ENCODE data around the gene SPATA46. TPM values are rescaled to one million over a fixed set of nuclear protein-coding genes. Genes with fewer than 3 reads are reported as not detected.
"Not testable (repeated sequence)": the region's sequence is repeated elsewhere in the genome, so short reads cannot be mapped to it uniquely, and the experiment has no call there.

The SPATA46 gene
- not detected in 2 replicates for total RNA-seq (2014; rRNA removed; shearing (Covaris generic); ENCODE audit: low replicate concordance)

- Histone ChIP-seq H3K4me1 (ENCODE audit: low read length) (peaks cover 51% of the 10 kb centered on the region), H3K4me3 (ENCODE audit: low read length) (0 out of 2 replicates have a peak within 1 kb of the TSS, but pooled peaks have one; percentile 0), H3K27ac (ENCODE audit: low read length) (no peak within 1 kb of the TSS), H3K79me2 (ENCODE audit: low read length) (no peaks in the 10 kb centered on the region), H3K27me3 (ENCODE audit: low read length) (no peaks in the 10 kb centered on the region), H3K4me2 (ENCODE audit: low read depth, low read length, poor library complexity, severe bottlenecking) (peak within 1 kb of the TSS; percentile 51), H4K20me1 (ENCODE audit: insufficient read depth, low read depth, low read length) (no peaks in the 10 kb centered on the region), H3K9me2 (replicated peaks; ENCODE audit: insufficient read depth, low read length) (no peaks in the 10 kb centered on the region), H2AFZ (ENCODE audit: low read length) (no peak within 1 kb of the TSS), H3K36me3 (ENCODE audit: insufficient read depth, low read length) (no peaks in the 10 kb centered on the region), H3K9ac (ENCODE audit: low read length) (peak within 1 kb of the TSS; percentile 13; the same call in 1 of the 2 replicates), H3K9me3 (ENCODE audit: low read length) (no peaks in the 10 kb centered on the region)
- no peak for DNase-seq
These were observed at the start of gene SPATA46 for GRCh38 chr1:162376691-162377090. Gene SPATA46 (minus strand): TSS chr1:162376854. CDS start chr1:162376790, 64 bp downstream.

GRCh38 chr1:162422662-162423375 lies 46.2 kb upstream of the SPATA46 start:
- no peak overlapping the region for H3K9ac ChIP-seq (ENCODE audit: low read length)
- H4K20me1 ChIP-seq (ENCODE audit: insufficient read depth, low read depth, low read length): no peaks in the 10 kb centered on the region
- peaks cover 22% of the 10 kb centered on the region for H3K4me1 ChIP-seq (ENCODE audit: low read length)
- H3K4me2 ChIP-seq (ENCODE audit: low read depth, low read length, poor library complexity, severe bottlenecking): peak overlapping the region; percentile 25
- H3K27ac ChIP-seq (ENCODE audit: low read length): no peak overlapping the region
- H2AFZ ChIP-seq (ENCODE audit: low read length): no peak overlapping the region
- no peaks in the 10 kb centered on the region for H3K9me2 ChIP-seq (replicated peaks; ENCODE audit: insufficient read depth, low read length)
- H3K4me3 ChIP-seq (ENCODE audit: low read length): no peak overlapping the region
- H3K27me3 ChIP-seq (ENCODE audit: low read length): no peaks in the 10 kb centered on the region
- no peaks in the 10 kb centered on the region for H3K36me3 ChIP-seq (ENCODE audit: insufficient read depth, low read length)
- H3K79me2 ChIP-seq (ENCODE audit: low read length): no peaks in the 10 kb centered on the region
- DNase-seq: peak; percentile 87
- H3K9me3 ChIP-seq (ENCODE audit: low read length): no peaks in the 10 kb centered on the region

GRCh38 chr1:162421258-162422164 lies 44.9 kb upstream of the SPATA46 start:
- H3K9me2 ChIP-seq (replicated peaks; ENCODE audit: insufficient read depth, low read length): no peaks in the 10 kb centered on the region
- H3K4me2 ChIP-seq (ENCODE audit: low read depth, low read length, poor library complexity, severe bottlenecking): no peak overlapping the region
- H3K36me3 ChIP-seq (ENCODE audit: insufficient read depth, low read length): no peaks in the 10 kb centered on the region
- H3K9ac ChIP-seq (ENCODE audit: low read length): no peak overlapping the region
- H2AFZ ChIP-seq (ENCODE audit: low read length): no peak overlapping the region
- H3K79me2 ChIP-seq (ENCODE audit: low read length): no peaks in the 10 kb centered on the region
- DNase-seq: no peak
- peaks cover 22% of the 10 kb centered on the region for H3K4me1 ChIP-seq (ENCODE audit: low read length)
- H3K27me3 ChIP-seq (ENCODE audit: low read length): no peaks in the 10 kb centered on the region
- no peak overlapping the region for H3K27ac ChIP-seq (ENCODE audit: low read length)
- no peaks in the 10 kb centered on the region for H3K9me3 ChIP-seq (ENCODE audit: low read length)
- no peaks in the 10 kb centered on the region for H4K20me1 ChIP-seq (ENCODE audit: insufficient read depth, low read depth, low read length)
- no peak overlapping the region for H3K4me3 ChIP-seq (ENCODE audit: low read length)

- no peak for DNase-seq
- no peaks in the 10 kb centered on the region for H4K20me1 ChIP-seq (ENCODE audit: insufficient read depth, low read depth, low read length)
- no peak overlapping the region for H3K4me3 ChIP-seq (ENCODE audit: low read length)
- H3K4me2 ChIP-seq (ENCODE audit: low read depth, low read length, poor library complexity, severe bottlenecking): no peak overlapping the region
- H3K27ac ChIP-seq (ENCODE audit: low read length): no peak overlapping the region
- no peaks in the 10 kb centered on the region for H3K36me3 ChIP-seq (ENCODE audit: insufficient read depth, low read length)
- no peaks in the 10 kb centered on the region for H3K27me3 ChIP-seq (ENCODE audit: low read length)
- H2AFZ ChIP-seq (ENCODE audit: low read length): no peak overlapping the region
- no peaks in the 10 kb centered on the region for H3K9me3 ChIP-seq (ENCODE audit: low read length)
- no peak overlapping the region for H3K9ac ChIP-seq (ENCODE audit: low read length)
- peaks cover 22% of the 10 kb centered on the region for H3K4me1 ChIP-seq (ENCODE audit: low read length)
- no peaks in the 10 kb centered on the region for H3K79me2 ChIP-seq (ENCODE audit: low read length)
- no peaks in the 10 kb centered on the region for H3K9me2 ChIP-seq (replicated peaks; ENCODE audit: insufficient read depth, low read length)
These were observed 43.5 kb upstream of the SPATA46 start for GRCh38 chr1:162420120-162420519.

- not testable (repeated sequence) for H3K9me3 ChIP-seq (ENCODE audit: low read length); H3K4me2 ChIP-seq (ENCODE audit: low read depth, low read length, poor library complexity, severe bottlenecking)
These were observed 42.8 kb upstream of the SPATA46 start for GRCh38 chr1:162419450-162419931.

GRCh38 chr1:162418584-162418983 lies 41.9 kb upstream of the SPATA46 start:
- H3K9me3 ChIP-seq (ENCODE audit: low read length); H3K4me2 ChIP-seq (ENCODE audit: low read depth, low read length, poor library complexity, severe bottlenecking); H4K20me1 ChIP-seq (ENCODE audit: insufficient read depth, low read depth, low read length); H3K9me2 ChIP-seq (replicated peaks; ENCODE audit: insufficient read depth, low read length); H3K4me3 ChIP-seq (ENCODE audit: low read length); DNase-seq; H3K27ac ChIP-seq (ENCODE audit: low read length); H3K27me3 ChIP-seq (ENCODE audit: low read length); H3K36me3 ChIP-seq (ENCODE audit: insufficient read depth, low read length); H3K4me1 ChIP-seq (ENCODE audit: low read length); H2AFZ ChIP-seq (ENCODE audit: low read length); H3K9ac ChIP-seq (ENCODE audit: low read length); H3K79me2 ChIP-seq (ENCODE audit: low read length): not testable (repeated sequence)

More at GRCh38 chr1:162419450-162419931, 42.8 kb upstream of the SPATA46 start:
- not testable (repeated sequence) for H2AFZ ChIP-seq (ENCODE audit: low read length); DNase-seq; H3K9me2 ChIP-seq (replicated peaks; ENCODE audit: insufficient read depth, low read length); H3K27ac ChIP-seq (ENCODE audit: low read length); H3K9ac ChIP-seq (ENCODE audit: low read length); H3K36me3 ChIP-seq (ENCODE audit: insufficient read depth, low read length); H4K20me1 ChIP-seq (ENCODE audit: insufficient read depth, low read depth, low read length); H3K27me3 ChIP-seq (ENCODE audit: low read length); H3K4me3 ChIP-seq (ENCODE audit: low read length); H3K79me2 ChIP-seq (ENCODE audit: low read length)
- H3K4me1 ChIP-seq (ENCODE audit: low read length): peaks cover 17% of the 10 kb centered on the region

- Histone ChIP-seq H3K9me2 (replicated peaks; ENCODE audit: insufficient read depth, low read length) (no peaks in the 10 kb centered on the region), H3K4me1 (ENCODE audit: low read length) (peaks cover under 1% of the 10 kb centered on the region; the same call in 1 of the 2 replicates), H3K79me2 (ENCODE audit: low read length) (no peaks in the 10 kb centered on the region), H3K36me3 (ENCODE audit: insufficient read depth, low read length) (no peaks in the 10 kb centered on the region), H3K27me3 (ENCODE audit: low read length) (no peaks in the 10 kb centered on the region), H3K4me3 (ENCODE audit: low read length) (no peak overlapping the region), H3K9ac (ENCODE audit: low read length) (no peak overlapping the region), H2AFZ (ENCODE audit: low read length) (no peak overlapping the region), H3K27ac (ENCODE audit: low read length) (no peak overlapping the region), H3K9me3 (ENCODE audit: low read length) (no peaks in the 10 kb centered on the region), H3K4me2 (ENCODE audit: low read depth, low read length, poor library complexity, severe bottlenecking) (no peak overlapping the region), H4K20me1 (ENCODE audit: insufficient read depth, low read depth, low read length) (no peaks in the 10 kb centered on the region)
- no peak for DNase-seq
These were observed 41.0 kb upstream of the SPATA46 start for GRCh38 chr1:162417650-162418049.

GRCh38 chr1:162416909-162417308 lies 40.3 kb upstream of the SPATA46 start:
- no peak overlapping the region for H2AFZ ChIP-seq (ENCODE audit: low read length)
- H3K27me3 ChIP-seq (ENCODE audit: low read length): no peaks in the 10 kb centered on the region
- DNase-seq: no peak
- no peaks in the 10 kb centered on the region for H3K79me2 ChIP-seq (ENCODE audit: low read length)
- no peaks in the 10 kb centered on the region for H4K20me1 ChIP-seq (ENCODE audit: insufficient read depth, low read depth, low read length)
- no peaks in the 10 kb centered on the region for H3K36me3 ChIP-seq (ENCODE audit: insufficient read depth, low read length)
- H3K27ac ChIP-seq (ENCODE audit: low read length): no peak overlapping the region
- H3K9me3 ChIP-seq (ENCODE audit: low read length): no peaks in the 10 kb centered on the region
- H3K4me3 ChIP-seq (ENCODE audit: low read length): no peak overlapping the region
- H3K4me2 ChIP-seq (ENCODE audit: low read depth, low read length, poor library complexity, severe bottlenecking): no peak overlapping the region
- no peaks in the 10 kb centered on the region for H3K4me1 ChIP-seq (ENCODE audit: low read length)
- no peaks in the 10 kb centered on the region for H3K9me2 ChIP-seq (replicated peaks; ENCODE audit: insufficient read depth, low read length)
- H3K9ac ChIP-seq (ENCODE audit: low read length): no peak overlapping the region

Data from Karpas-422 (cell line).